DMS114 treated with DMSO at 0.1 percent for 48 hours (cell line): ENCODE measurements around the gene MYEOV.

ENCODE experiments used
- DNase-seq: peaks from one replicate; lab custom pipeline; 2025; ENCODE audit not compliant: unreplicated experiment; lab: John Stamatoyannopoulos, UW

Gene MYEOV

GRCh38 chr11:69293819-69294505, at the start of gene MYEOV:
MYEOV (plus strand) TSS chr11:69294155; CDS start chr11:69295355, 1,200 bp downstream.
- peak; percentile 85 for DNase-seq

DNA sequence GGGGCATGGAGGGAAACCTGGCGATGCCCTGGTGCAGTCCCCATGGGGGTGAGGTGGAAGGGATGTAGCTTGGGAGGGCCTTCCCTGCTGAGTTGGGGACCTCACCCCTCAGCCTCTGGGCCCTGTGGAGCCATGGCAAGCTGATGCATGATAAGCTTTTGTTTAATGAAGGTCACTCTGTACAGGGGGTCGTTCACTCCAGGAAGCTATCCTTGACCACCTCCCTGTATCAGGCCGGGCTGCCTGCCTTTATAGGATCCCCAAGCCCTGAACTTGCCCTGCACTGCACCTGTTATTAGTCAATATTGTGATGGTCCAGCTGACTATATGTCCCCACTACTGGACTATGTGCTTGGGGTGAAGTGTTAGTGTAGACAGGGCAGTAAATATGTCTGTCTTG, 49.7 kb upstream of the MYEOV start:
- no peak for DNase-seq

DNA sequence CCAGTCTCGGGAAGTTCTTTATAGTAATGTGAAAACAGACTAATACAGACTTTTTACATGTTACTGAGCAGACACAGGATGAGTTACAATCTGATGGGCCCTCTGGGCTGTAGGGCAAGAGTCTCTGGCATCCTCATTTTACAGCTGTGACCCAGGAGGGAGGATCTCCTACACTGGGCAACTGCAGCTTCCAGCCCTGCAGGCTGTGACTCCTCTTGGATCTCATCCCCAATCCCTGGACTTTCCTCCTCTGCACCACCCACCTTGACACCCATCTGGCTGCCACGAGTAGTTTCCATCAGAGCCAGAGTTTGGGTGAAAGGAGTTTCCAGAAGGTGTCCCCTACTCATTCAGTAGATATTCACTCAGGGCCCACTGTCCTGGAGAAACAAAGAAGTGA, 48.9 kb upstream of the MYEOV start:
- DNase-seq = no peak

- DNase-seq = no peak
Observed at GRCh38 chr11:69245491-69246345, 48.2 kb upstream of the MYEOV start.

DNA sequence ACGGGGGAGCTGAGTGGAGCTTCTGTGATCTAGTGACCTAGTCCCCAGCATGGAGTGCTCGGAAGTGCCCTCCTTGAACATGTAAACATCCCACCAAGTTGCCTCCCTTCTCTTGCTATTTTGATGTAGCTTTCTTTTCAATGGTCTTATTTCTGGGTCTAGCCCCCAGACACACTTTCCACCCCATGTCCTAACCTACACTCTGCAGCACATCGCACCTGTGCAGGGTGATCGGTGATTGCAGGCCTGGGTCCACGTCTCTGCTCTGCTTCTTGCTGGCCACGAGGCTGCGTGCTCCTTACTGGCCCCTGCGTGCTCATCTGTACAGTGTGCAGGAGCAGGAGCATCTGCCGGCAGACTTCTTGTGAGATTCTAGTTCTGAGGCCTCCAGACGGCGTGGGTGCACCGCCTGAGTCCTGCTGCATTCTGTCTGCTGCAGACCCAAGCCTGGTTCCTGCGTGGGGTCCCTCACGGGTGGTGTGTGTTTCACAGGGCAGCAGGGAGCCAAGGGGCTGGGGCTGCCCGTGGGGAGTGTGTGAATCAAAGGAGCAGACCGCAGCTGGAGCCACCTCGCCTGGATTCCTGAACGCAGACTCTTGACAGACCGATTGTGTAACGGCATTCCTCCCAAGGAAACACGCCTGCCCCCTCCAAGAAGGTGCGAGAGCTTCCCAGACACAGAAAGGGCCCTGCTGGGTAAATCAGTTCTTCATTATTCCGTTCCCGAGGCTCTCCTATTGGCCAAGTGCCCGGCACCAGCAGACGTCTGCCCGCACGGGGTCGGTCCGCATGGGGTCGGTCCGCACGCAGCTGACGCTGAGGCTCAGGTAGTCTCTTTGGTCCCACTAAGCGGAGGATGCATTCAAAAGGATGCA, 44.4 kb upstream of the MYEOV start:
- DNase-seq = no peak

DNA sequence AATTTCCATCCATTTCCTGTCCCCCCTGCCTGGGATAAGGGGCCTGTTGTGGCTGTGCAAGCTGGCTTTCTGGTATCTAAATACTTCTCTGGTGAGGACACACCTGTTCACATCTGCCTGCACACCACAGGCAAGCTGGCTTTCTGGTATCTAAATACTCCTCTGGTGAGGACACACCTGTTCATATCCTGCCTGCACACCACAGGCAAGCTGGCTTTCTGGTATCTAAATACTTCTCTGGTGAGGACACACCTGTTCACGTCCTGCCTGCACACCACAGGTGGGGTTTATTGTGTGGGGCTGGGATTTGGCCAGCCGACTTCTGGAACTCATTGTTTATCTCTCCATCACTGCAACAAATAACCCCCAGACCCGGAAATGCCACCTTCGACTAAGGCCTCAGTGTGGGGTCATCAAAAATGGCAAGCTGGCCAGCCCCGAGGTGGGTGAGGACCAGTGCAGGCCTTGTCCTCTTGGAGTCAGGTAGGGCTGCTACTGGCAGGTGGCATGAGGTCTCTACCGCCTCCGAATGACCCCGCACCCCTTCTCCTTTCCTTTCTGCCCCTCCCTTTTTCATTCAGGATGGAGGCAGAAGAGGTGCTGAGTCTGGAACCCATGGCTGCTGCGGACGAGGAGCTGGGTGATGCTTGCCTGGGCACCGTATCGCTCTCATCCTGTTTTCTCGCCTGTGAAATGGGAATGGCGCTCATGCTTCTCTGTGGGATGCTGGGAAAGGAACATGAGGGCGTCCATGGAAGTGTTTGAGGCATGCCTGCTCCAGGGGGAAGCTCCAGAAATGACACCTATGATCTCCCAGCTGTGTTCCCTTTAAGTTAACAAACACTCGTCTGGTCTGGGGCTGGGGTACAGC, 43.5 kb upstream of the MYEOV start:
- DNase-seq = no peak

DNA sequence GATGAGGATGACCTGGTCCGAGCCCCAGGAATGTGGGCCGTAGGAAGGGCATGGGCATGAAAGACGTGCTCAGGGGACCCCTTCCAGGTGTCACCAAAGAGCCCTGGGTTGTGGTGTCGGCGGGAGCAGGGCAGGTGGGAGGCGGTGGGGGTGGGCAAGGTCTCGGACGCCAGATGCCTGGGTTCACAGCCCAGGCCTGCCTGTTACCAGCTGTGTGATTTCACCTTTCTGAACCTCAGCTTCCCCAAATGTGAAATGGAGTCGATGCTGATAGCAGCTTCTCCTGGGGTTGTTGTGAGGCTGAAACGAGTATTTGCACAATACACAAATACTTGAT, 42.9 kb upstream of the MYEOV start:
- no peak for DNase-seq

- DNase-seq = no peak
Observed at GRCh38 chr11:69251639-69252489, 42.1 kb upstream of the MYEOV start.

DNA sequence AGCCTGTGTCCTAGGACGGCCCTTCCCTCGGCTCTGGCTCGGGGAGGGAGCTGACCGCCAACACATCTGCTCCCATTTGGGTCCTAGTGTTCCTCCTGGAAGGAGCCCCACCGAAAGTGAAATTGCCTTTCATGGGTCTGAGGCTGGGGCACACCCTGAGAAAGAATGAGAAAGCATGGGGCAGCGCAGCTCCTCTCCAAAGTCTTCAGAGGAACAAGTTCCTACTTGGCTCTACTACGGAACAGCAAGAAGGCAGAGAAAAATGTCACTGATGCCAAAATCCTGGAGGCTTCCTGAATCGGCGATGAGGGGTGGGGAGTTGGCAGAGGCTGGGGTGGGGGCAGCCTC, 41.5 kb upstream of the MYEOV start:
- DNase-seq = no peak

- no peak for DNase-seq
Observed at GRCh38 chr11:69253028-69253427, 40.9 kb upstream of the MYEOV start.

- no peak for DNase-seq
Observed at GRCh38 chr11:69257134-69257533, 36.8 kb upstream of the MYEOV start.

- no peak for DNase-seq
Observed at GRCh38 chr11:69257838-69258658, 35.9 kb upstream of the MYEOV start.

DNA sequence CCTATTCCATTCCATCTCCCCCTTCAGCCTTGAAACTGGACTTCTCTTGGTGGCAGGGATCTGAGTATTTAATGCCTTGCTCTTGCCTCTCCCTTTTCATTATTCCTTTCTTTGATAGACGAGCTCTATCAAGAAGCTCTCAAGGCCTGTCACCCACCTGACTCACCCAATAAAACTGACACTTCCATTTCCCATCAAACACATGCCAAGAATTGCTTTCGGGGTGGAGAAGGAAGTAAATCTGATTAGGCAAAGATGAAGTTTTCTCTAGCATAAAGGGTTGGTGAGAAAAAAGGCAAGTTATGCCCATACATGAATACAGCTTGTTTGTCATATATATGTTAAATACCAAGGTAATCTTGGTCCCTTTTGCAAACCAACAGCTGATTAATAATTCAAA, 34.9 kb upstream of the MYEOV start:
- no peak for DNase-seq

GRCh38 chr11:69260622-69261021, 33.3 kb upstream of the MYEOV start:
- no peak for DNase-seq

DNA sequence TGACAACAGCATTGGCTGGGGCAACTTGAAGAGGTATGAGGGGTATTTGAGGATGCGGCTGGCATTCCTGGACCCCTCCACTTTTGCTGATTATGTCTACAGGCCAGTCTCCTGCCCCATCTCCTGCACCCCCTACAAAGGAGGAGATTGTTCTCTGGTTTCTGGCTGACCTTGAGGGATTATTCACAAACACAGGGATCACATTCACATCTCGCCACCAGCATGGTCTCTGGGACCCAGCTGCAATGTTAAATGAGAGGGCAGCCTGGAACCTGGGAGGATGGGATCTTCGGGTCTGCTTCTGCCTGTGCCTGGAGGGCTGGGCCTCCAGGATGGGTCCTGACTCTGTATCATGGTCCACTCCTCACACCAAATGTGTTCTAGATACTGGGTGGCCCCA, 32.8 kb upstream of the MYEOV start:
- DNase-seq = no peak

- DNase-seq = no peak
Observed at GRCh38 chr11:69262918-69263735, 30.8 kb upstream of the MYEOV start.

DNA sequence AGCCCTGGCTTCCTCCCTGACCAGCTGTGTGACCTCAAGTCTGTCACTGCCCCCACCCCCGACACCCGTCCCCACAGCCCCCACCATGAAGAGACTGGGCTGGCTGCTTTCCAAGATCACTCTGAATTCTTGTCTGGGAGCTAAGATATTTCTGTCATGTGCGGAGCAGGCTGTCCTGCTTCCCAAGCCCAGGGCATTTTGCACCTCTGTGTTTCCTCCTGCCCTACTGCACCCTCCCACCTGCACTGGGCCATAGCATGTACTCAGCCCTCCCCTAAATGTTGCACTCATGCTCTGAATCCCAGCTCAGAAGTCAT, 30.3 kb upstream of the MYEOV start:
- no peak for DNase-seq

DNA sequence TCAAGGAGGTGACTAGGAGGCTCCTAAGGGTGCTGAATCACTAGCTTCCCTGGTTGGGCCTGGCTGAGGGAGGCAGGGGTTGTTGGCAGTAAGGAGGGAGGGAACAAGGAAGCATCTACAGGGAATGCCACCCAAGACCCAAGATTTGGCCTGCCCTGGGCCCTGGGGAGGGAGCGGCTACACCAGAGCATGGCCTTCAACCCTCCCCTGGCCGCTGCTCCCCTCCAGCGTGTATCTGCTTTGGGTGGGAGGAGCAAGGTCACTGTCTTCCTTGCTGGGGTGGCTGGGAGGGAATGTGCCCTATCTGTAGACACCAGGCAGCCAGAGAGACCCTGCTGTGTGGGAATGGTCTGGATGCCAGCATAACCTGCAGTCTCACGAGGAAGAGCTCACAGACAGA, 29.5 kb upstream of the MYEOV start:
- no peak for DNase-seq
